ENCODE data around the gene BOD1L2.

BOD1L2 gene

GRCh38 chr18:57146956-57147636 is at the start of gene BOD1L2:
Gene BOD1L2 (plus strand): TSS chr18:57147087. CDS start chr18:57147313, 226 bp downstream.
- DNase-seq, result no peak

GRCh38 chr18:57107140-57107832 is 39.6 kb upstream of the BOD1L2 start:
- DNase-seq, result peak; percentile 36

DNA sequence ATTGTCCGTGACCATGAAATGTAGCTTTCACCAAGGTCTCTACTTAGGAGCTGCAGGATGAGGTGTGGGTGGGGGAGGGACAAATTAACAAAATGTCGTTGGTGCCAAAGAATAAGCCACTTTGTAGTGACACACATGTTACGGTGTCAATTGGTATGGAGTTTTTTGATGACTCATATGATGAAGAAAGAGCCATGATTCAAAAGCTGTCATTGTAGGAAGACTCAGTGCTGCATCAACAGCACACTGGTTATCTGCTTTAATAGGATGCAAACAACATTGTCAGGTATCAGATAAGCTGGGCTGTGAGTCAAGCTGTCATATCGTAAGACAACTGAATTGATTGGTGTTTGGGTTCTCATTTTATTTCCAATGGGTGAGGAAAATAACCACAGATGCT is 36.6 kb upstream of the BOD1L2 start:
- no peak for DNase-seq

DNA sequence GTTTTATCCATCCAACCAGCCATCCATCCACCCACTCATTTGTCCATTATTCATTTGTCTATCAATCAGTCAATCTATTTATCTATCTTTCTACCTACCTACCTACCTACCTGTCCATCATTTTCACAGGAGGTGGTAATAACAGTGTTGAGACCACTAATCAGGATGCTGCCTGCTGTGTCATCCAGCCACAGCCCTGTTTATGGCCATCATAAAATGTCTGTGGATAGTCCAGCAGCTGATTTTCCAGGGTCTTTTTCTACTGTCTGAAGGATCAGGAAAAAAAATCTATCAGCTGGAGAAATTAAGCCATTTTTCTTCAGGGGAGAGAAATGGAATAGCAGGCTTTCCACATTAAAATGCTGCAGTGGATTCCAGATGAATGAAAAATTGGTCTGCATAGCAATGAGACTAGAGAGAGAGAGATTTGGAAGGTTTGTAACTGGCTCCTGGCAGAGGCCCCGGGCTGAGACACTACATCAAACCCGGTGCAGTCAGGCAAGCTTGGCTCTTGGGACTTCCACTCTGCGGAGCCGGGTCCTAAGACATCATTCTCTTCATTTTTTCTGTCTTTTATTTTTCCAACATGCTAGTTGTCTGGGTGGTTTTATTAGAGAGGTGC is 33.0 kb upstream of the BOD1L2 start:
- no peak for DNase-seq

- DNase-seq, result no peak
Measured at GRCh38 chr18:57116598-57117132, 30.2 kb upstream of the BOD1L2 start.

GRCh38 chr18:57121542-57122112 is 25.3 kb upstream of the BOD1L2 start:
- DNase-seq, result no peak

DNA sequence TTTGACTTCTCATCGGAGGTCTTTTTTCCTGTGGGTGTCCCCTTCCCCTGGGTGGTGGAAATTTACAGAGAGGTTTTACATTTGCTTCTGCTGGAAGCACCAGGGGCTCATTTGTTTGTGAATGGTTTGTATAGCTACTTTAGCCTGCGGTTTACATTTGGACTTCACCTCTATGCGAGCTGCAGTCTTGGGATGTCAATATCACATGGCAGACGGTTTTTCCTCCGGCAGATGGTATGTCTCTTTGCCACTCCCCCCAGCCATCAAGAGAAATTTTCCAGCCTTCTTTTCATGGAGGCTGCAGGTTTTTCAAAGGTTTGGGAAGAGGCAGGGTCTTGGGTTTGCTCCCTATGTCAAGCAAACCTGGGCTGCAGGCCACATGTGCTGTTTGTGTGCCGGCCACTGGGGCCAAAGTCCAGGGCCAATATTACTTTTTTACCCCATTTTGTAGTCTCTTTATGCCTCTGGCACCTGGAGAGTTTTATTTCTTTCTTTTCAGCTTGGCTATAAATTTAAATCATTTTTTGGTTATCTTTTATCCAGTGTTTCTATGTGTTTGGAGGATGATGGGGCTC is 23.9 kb upstream of the BOD1L2 start:
- no peak for DNase-seq

- no peak for DNase-seq
Measured at GRCh38 chr18:57125627-57126026, 21.3 kb upstream of the BOD1L2 start.

DNA sequence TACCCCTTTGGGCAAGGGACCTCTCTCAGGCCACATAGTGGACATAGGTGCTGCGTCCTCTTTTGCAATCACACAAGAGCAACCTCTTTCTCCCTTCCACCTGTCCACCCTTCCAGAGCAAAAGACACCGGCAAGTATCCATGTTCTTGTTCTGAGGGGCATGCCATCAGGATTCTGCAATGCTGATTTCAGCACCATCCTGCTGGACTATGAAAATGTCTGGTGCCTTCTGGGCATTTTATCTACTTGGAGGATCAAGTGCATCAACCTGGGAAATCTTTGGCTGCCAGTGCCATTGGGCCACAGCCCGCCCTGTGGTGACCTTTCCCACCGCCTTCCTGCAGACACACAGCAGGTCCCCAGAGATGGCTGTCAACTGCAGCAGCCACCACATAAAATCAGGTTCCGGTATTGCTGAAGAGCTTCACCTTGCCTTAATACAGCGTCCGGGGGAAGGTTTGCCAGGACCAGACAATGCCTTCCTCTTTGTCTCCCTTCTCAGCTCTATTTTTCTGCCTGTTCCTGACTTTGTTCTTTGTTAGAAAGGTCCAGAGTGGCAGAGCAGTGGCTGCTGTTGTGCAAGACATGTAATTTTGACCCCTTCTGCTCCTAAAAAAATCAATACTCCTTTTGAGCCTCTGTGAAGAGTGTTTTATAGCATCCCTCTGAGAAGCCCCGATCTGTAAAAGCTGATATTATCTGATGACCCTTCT is 18.5 kb upstream of the BOD1L2 start:
- no peak for DNase-seq

DNA sequence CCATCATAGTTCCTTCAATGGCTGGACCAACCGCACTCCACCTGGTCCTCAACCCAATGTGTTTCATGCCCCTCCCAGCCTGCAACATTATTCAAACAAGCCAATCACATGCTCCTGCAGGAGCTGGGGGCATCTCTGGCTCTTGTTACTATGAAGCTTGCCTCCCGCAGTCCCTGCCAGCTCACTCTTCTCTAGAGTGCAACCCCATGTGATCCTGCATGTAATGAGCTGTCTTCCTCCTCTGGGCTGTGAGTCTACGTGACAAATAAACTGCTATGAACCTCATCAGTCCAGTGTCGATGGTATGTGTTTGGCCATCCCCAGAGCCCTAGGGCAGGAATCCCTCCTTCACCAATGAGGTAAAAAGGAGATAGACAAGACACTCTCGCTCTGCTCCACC is 15.8 kb upstream of the BOD1L2 start:
- no peak for DNase-seq

GRCh38 chr18:57131782-57132181 is 15.1 kb upstream of the BOD1L2 start:
- DNase-seq, result no peak

DNA sequence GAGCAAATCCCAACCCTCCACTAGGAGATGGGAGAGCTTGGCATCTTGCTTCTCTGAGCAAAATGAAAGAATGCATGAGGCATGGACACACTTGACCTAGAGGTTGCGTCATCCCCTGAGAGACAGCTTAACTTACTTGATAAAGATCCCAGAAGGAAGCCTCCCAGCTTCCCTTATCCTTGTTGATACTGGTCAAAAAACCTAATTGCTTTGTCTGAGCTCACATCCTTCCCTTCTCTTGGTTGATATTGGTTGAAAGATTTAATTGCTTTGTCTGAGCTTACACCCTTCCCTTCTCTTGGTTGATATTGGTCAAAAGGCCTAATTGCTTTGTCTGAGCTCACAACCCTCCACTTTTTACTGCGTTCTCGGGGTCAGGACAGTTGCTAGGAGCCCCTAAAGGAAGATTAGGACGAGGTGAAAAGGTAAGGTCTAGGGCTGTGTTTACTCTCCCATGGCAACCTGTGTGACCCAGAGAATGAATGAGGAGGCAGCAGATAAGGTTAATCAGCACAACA is 12.2 kb upstream of the BOD1L2 start:
- DNase-seq, result no peak

DNA sequence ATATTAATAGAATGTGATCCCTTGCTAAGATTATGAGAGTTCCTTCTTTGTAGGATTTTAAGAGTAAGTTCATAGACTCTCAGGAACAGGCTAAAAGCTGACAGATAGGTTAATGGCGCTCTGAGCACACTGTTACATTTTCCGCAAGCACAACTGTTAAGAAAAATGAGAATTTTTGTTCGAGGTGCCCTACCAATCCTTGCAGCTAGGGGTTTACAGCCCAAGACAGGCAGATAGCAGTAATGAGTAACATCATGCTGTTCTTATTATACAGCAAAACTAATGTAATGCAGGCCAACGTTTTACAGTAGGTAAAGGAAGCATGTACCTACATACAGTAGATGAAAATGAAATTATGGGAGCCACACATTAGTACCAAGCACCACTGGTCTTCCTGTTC is 11.2 kb upstream of the BOD1L2 start:
- no peak for DNase-seq

GRCh38 chr18:57137847-57138246 is 9.0 kb upstream of the BOD1L2 start:
- DNase-seq, result no peak

DNA sequence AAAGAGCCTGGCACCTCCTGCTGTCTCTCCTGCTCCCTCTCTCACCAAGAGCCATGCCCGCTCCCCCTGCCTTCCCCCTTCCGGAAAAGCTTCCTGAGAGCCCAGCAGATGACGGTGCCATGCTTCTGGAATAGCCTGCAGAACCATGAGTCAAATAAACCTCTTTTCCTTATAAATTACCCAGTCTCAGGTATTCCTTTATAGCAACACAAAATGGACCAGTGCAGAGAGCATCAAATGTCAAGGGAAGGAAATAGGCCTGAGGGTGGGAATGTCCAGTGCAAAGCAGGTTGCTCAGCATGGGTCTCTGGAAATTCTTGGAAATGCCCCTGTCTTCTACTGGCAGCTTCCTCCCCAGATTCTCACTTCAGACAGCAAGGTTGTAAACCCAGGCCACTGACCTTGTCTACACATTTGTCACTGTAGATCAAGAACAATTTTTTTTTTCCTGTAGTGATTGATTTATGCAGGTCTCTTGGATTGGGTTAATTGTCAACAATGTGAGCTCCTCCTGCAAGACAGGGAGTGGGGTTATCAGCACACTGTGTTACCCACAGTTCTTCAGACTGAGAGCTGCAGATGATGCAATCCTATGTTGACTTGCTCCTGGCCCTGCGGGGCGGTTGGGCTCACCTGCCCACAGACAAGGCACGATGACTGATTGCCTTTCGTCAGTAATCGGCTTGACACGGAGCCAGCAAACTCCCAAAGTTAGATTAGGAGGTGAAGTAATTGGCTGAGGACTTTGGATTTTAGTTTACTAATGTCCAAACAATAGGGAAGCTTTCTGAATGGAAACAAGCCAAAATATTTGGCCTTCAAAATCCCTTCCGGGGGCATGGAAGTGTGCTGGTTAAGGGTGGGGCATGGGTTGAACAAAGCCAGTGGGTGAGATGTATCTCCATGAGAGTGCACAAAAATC is 5.4 kb upstream of the BOD1L2 start:
- DNase-seq, result no peak

DNA sequence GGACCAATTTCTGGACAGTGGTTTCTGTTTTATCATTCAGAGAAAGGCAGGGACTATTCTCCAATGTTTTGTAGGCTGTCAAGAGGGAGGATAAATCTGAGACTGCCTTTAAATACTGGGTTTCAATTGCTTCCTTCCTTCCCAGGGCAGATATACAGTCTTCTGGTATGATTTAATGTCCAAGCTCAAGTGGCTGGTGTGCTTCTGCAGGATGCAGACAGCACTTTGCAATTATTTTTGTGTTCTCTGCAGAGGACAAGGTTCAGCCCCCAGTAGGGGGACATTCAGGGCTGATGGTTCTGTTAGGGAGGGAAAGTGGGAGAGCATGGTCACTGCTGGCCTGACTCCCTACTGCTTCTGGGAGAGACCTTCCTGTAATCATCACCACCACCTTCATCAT is 4.6 kb upstream of the BOD1L2 start:
- no peak for DNase-seq

DNA sequence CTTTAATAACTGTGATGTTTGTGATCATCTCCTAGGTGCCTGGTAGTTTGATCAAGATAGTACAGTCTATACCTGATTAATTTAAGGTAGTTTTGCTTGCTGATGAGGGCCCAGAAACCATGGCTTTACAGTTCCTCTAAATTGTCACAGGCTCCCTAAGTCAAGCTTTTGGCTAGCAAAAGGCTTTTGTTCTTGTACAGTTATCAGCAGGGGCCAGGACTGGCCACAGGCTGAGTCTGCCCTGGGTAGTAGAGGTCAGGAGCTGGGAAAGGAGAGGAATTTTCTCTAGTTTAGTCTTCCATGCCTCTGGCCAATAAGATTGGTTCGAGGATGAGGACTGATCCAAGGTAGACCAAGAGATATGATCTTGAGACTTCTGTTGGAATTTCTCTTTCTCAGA is 3.6 kb upstream of the BOD1L2 start:
- no peak for DNase-seq

GRCh38 chr18:57148263-57148662 is 1.4 kb downstream of the BOD1L2 start:
- DNase-seq, result no peak

DNA sequence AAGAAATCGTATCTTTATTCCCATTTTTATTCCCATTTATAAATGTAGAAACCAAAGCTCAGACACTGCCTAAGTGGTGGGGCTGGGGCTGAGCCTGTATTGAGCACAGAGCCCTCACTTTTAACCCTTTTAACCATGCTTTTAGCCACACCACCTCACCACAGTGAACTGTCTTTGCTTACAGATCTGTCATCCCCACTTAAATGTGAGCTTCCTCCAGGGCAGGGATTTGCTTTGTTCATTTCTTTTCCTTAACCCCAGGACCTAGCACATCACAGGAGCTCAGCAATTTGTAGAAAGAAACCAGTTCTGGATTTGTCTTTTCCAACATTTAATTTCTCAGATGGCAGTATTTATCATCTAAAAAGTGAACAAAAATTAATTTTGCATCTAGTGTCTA is 2.2 kb downstream of the BOD1L2 start:
- DNase-seq, result no peak

- DNase-seq, result no peak
Measured at GRCh38 chr18:57149531-57149930, 2.6 kb downstream of the BOD1L2 start.

DNA sequence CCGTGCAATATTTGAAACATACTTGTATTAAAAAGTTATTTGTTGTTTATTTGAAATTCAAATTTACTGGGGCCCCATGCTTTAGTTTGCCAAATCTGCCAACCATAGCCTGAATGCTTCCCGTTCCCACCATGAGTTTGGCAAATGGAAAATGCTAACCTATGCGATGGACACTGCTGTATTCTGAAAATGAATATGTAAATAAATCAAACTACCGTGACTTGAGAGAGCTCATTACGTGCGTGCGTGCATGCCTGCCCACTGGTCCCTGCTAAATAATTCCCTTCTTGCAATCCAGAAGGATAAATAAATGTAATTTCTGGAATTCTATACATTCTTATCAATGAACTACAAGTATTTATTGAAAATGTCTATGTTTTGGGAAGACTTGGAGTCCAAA is 3.2 kb downstream of the BOD1L2 start:
- no peak for DNase-seq

All from fibroblast of upper back skin (primary cell).